SK-N-MC (cell line): ENCODE measurements around the gene FERMT1.

Source experiments
- DNase-seq: peaks from one replicate; pipeline ENCODE4 v3.0.0-alpha.2; 2011; ENCODE audit warnings: low read depth, low spot score
- H3K27ac ChIP-seq: fragments of 200-600 bp; sonication (generic); 2 replicates; pipeline ENCODE4 v1.5.1; 2016; ENCODE audit warnings: mixed run types
- H3K36me3 ChIP-seq: fragments of 200-600 bp; sonication (generic); 2 replicates; pipeline ENCODE4 v1.6.1; 2017; ENCODE audit warnings: antibody characterized with exemption, low read length, mixed read lengths; ENCODE audit not compliant: insufficient read depth
- H3K4me3 ChIP-seq: fragments of 200-600 bp; sonication (generic); 2 replicates; pipeline ENCODE4 v1.5.1; 2016
- H3K9ac ChIP-seq: fragments of 200-600 bp; sonication (generic); 2 replicates; pipeline ENCODE4 v1.8.0; 2017; ENCODE audit warnings: mixed run types, mixed read lengths; ENCODE audit not compliant: insufficient read length
- H3K9me3 ChIP-seq: fragments of 200-600 bp; sonication (generic); 2 replicates; pipeline ENCODE4 v1.6.1; 2017; ENCODE audit warnings: low read depth, mild to moderate bottlenecking, antibody characterized with exemption, low read length, moderate library complexity, mixed read lengths
- EZH2 ChIP-seq: fragments of 200-600 bp; sonication (generic); IDR thresholded peaks from one replicate; pipeline ENCODE4 v1.6.1; 2017; ENCODE audit warnings: antibody characterized with exemption
- FOXP2 ChIP-seq: optimal IDR thresholded peaks from 2 replicates; pipeline ENCODE3; 2011; ENCODE audit warnings: mild to moderate bottlenecking, moderate library complexity; ENCODE audit not compliant: insufficient read depth; ENCODE audit errors: extremely low read length, control extremely low read depth
- POLR2AphosphoS5 ChIP-seq: IDR thresholded peaks from 2 replicates; pipeline ENCODE4 v1.6.1; 2012; ENCODE audit warnings: mild to moderate bottlenecking, low read depth, low read length, borderline replicate concordance

The FERMT1 gene

GRCh38 chr20:6053776-6054688 is 68.8 kb downstream of the FERMT1 start, which contains the start of gene LRRN4:
TSS of gene LRRN4 (minus strand) at chr20:6054060. CDS start at chr20:6052799, 1,261 bp downstream.
- no peaks in the 10 kb centered on the region for H3K36me3 ChIP-seq
- no peak for TF ChIP-seq EZH2
- no peak for TF ChIP-seq FOXP2
- TF ChIP-seq POLR2AphosphoS5: no peak
- DNase-seq: no peak
- no peak within 1 kb of the TSS for H3K9ac ChIP-seq
- no peak within 1 kb of the TSS for H3K27ac ChIP-seq
- H3K4me3 ChIP-seq: no peak within 1 kb of the TSS
- H3K9me3 ChIP-seq: no peaks in the 10 kb centered on the region

- no peak overlapping the region for H3K9ac ChIP-seq
- no peak for DNase-seq
- no peak overlapping the region for H3K4me3 ChIP-seq
- TF ChIP-seq EZH2 (no peak), FOXP2 (no peak), POLR2AphosphoS5 (no peak)
- no peaks in the 10 kb centered on the region for H3K36me3 ChIP-seq
- no peak overlapping the region for H3K27ac ChIP-seq
- no peaks in the 10 kb centered on the region for H3K9me3 ChIP-seq
Measured at GRCh38 chr20:6053064-6053775, 69.6 kb downstream of the FERMT1 start.

GRCh38 chr20:6051505-6051904 is 71.3 kb downstream of the FERMT1 start:
- Histone ChIP-seq H3K9me3 (no peaks in the 10 kb centered on the region), H3K27ac (no peak overlapping the region), H3K36me3 (no peaks in the 10 kb centered on the region), H3K9ac (no peak overlapping the region), H3K4me3 (no peak overlapping the region)
- TF ChIP-seq EZH2: no peak
- no peak for TF ChIP-seq POLR2AphosphoS5
- no peak for DNase-seq

- DNase-seq: no peak
- H3K9ac ChIP-seq: no peak overlapping the region
- no peaks in the 10 kb centered on the region for H3K36me3 ChIP-seq
- no peak overlapping the region for H3K27ac ChIP-seq
- no peak overlapping the region for H3K4me3 ChIP-seq
- no peaks in the 10 kb centered on the region for H3K9me3 ChIP-seq
- TF ChIP-seq EZH2 (no peak), FOXP2 (no peak), POLR2AphosphoS5 (no peak)
Measured at GRCh38 chr20:6048391-6048790, 74.4 kb downstream of the FERMT1 start.

- Histone ChIP-seq H3K9ac (no peak overlapping the region), H3K36me3 (peaks cover 10% of the 10 kb centered on the region; the same call in 1 of the 2 replicates), H3K4me3 (no peak overlapping the region), H3K27ac (no peak overlapping the region), H3K9me3 (no peaks in the 10 kb centered on the region)
- DNase-seq: no peak
- TF ChIP-seq FOXP2 (no peak), EZH2 (no peak), POLR2AphosphoS5 (no peak)
Measured at GRCh38 chr20:6046432-6046831, 76.4 kb downstream of the FERMT1 start.

- TF ChIP-seq EZH2 (no peak), FOXP2 (no peak), POLR2AphosphoS5 (no peak)
- H3K4me3 ChIP-seq: no peak overlapping the region
- H3K9me3 ChIP-seq: no peaks in the 10 kb centered on the region
- H3K9ac ChIP-seq: no peak overlapping the region
- H3K27ac ChIP-seq: no peak overlapping the region
- peaks cover 18% of the 10 kb centered on the region; the same call in 1 of the 2 replicates for H3K36me3 ChIP-seq
- DNase-seq: no peak
Measured at GRCh38 chr20:6045566-6045965, 77.3 kb downstream of the FERMT1 start.

- Histone ChIP-seq H3K4me3 (no peak overlapping the region), H3K27ac (no peak overlapping the region), H3K9me3 (no peaks in the 10 kb centered on the region), H3K36me3 (peaks cover 19% of the 10 kb centered on the region; the same call in 1 of the 2 replicates), H3K9ac (no peak overlapping the region)
- no peak for DNase-seq
- no peak for TF ChIP-seq FOXP2
- no peak for TF ChIP-seq POLR2AphosphoS5
- no peak for TF ChIP-seq EZH2
Measured at GRCh38 chr20:6044115-6044514, 78.7 kb downstream of the FERMT1 start.

- Histone ChIP-seq H3K9me3 (no peaks in the 10 kb centered on the region), H3K36me3 (peaks cover 38% of the 10 kb centered on the region), H3K4me3 (no peak overlapping the region), H3K27ac (no peak overlapping the region), H3K9ac (no peak overlapping the region)
- TF ChIP-seq EZH2 (no peak), POLR2AphosphoS5 (no peak), FOXP2 (no peak)
- no peak for DNase-seq
Measured at GRCh38 chr20:6041808-6042265, 81.0 kb downstream of the FERMT1 start.
